GM12878 (cell line): ENCODE results near the gene TEX2. TPM values are rescaled to one million over a fixed set of nuclear protein-coding genes. Genes with fewer than 3 reads are reported as not detected.

Experiments
- ATAC-seq: fragments of 200-7000 bp; cut with Tn5 transposase; 3 replicates; pipeline ENCODE4 v1.9.1; 2020; ENCODE audit warnings: mild to moderate bottlenecking, moderate library complexity
- BruUV-seq: library from RNA; stranded (reverse); fragments of 400-500 nt; replicated peaks from 2 replicates; lab custom pipeline; 2021; lab: Mats Ljungman, UMichigan
- CTCF ChIA-PET: fragments of 300-600 bp; sonication (Branson Sonifier 250); formaldehyde crosslinking; extraction: SDS; loops from one replicate; lab custom pipeline; 2021; ENCODE audit warnings: inconsistent platforms; lab: Yijun Ruan, JAX
- POLR2A ChIA-PET: fragments of 350-600 bp; formaldehyde crosslinking; extraction: SDS; loops from one replicate; lab custom pipeline; 2021; ENCODE audit warnings: inconsistent platforms; lab: Charles Lee
- RAD21 ChIA-PET: fragments of 300-600 bp; sonication (Branson Sonifier 250); formaldehyde crosslinking; loops from one replicate; lab custom pipeline; 2023; ENCODE audit warnings: antibody characterized with exemption; ENCODE audit not compliant: unreplicated experiment; lab: Charles Lee
- SMC1A ChIA-PET: fragments of 300-600 bp; sonication (Branson Sonifier 250); formaldehyde crosslinking; loops from one replicate; lab custom pipeline; 2023; ENCODE audit not compliant: unreplicated experiment, uncharacterized antibody; lab: Charles Lee
- DNase-seq: peaks from one replicate; pipeline ENCODE4 v3.0.0-alpha.2; 2011; ENCODE audit warnings: low read depth, low spot score
- FAIRE-seq: peaks from 3 replicates; lab custom pipeline; 2011; peaks lifted over from hg19 to GRCh38; lab: Jason Lieb, UNC
- H2AFZ ChIP-seq: 2 replicates; pipeline ENCODE4 v1.6.0; 2011; ENCODE audit warnings: low read depth, low read length, control low read depth; ENCODE audit not compliant: control insufficient read depth
- H3K27ac ChIP-seq: 2 replicates; pipeline ENCODE4 v1.5.1; 2011; ENCODE audit warnings: control low read depth; ENCODE audit not compliant: control insufficient read depth, insufficient read depth
- H3K27me3 ChIP-seq, 2 experiments: replicated peaks in 1 of 2; 2 replicates each; pipeline versions ENCODE4 v1.6.0 to v1.6.1; 2011; ENCODE audit warnings: low read length in 1 of 2; ENCODE audit not compliant: control insufficient read depth in 2 of 2, insufficient read depth in 2 of 2
- H3K36me3 ChIP-seq, 2 experiments: 2 replicates each; pipeline ENCODE4 v1.5.1; 2011; ENCODE audit warnings: low read length in 1 of 2; ENCODE audit not compliant: control insufficient read depth in 2 of 2, insufficient read depth in 2 of 2
- H3K4me1 ChIP-seq: 2 replicates; pipeline ENCODE4 v1.6.1; 2011; ENCODE audit warnings: mild to moderate bottlenecking, low read length, moderate library complexity, mixed read lengths; ENCODE audit not compliant: control insufficient read depth, insufficient read depth
- H3K4me2 ChIP-seq: 2 replicates; pipeline ENCODE4 v1.6.0; 2011; ENCODE audit warnings: control low read depth; ENCODE audit not compliant: control insufficient read depth, insufficient read depth
- H3K4me3 ChIP-seq: fragments of 200-600 bp; sonication (generic); 2 replicates; pipeline ENCODE4 v1.5.1; 2016
- H3K79me2 ChIP-seq: 2 replicates; pipeline ENCODE4 v1.6.0; 2011; ENCODE audit warnings: low read length; ENCODE audit not compliant: control insufficient read depth, insufficient read depth
- H3K9ac ChIP-seq: 2 replicates; pipeline ENCODE4 v1.8.0; 2011; ENCODE audit warnings: low read length, control low read depth, mixed read lengths; ENCODE audit not compliant: control insufficient read depth, insufficient read depth
- H3K9me3 ChIP-seq: replicated peaks from 3 replicates; pipeline ENCODE4 v1.5.1; 2011; ENCODE audit warnings: mild to moderate bottlenecking, low read length; ENCODE audit not compliant: control insufficient read depth, insufficient read depth
- H4K20me1 ChIP-seq: 2 replicates; pipeline ENCODE4 v1.6.0; 2011; ENCODE audit not compliant: control insufficient read depth, insufficient read depth
- CEBPB ChIP-seq, 2 experiments: fragments of 150-350 bp in 1 of 2; IDR thresholded peaks; 2 replicates each; pipeline ENCODE4 v1.6.1; 2012 to 2014; ENCODE audit warnings: low read depth in 2 of 2, low read length in 2 of 2, borderline replicate concordance in 1 of 2, inconsistent platforms in 1 of 2
- CHD1 ChIP-seq: IDR thresholded peaks from 2 replicates; pipeline ENCODE4 v1.6.1; 2012; ENCODE audit warnings: low read depth, low read length, improper control_type of control experiment
- EED ChIP-seq: sonication (generic); IDR thresholded peaks from 2 replicates; pipeline ENCODE4 v1.6.1; 2016; ENCODE audit warnings: antibody characterized with exemption, low read depth
- GABPA ChIP-seq: IDR thresholded peaks from 2 replicates; pipeline ENCODE4 v1.6.1; 2014; ENCODE audit warnings: antibody characterized with exemption, low read depth, mild to moderate bottlenecking, inconsistent platforms
- HCFC1 ChIP-seq: fragments of 150-350 bp; IDR thresholded peaks from 2 replicates; pipeline ENCODE4 v1.6.1; 2014; ENCODE audit warnings: low read length
- ZBTB11 ChIP-seq: fragments of 450-650 bp; formaldehyde crosslinking; IDR thresholded peaks from 2 replicates; pipeline ENCODE4 v1.5.0; 2022; ENCODE audit warnings: mild to moderate bottlenecking, missing genetic modification characterization
- ZNF207 ChIP-seq: fragments of 450-650 bp; IDR thresholded peaks from 2 replicates; pipeline ENCODE4 v1.6.1; 2014; ENCODE audit warnings: antibody characterized with exemption, mild to moderate bottlenecking, borderline replicate concordance
- ZNF217 ChIP-seq: fragments of 450-650 bp; IDR thresholded peaks from 2 replicates; pipeline ENCODE4 v1.6.1; 2017; ENCODE audit warnings: antibody characterized with exemption, mild to moderate bottlenecking
- ZNF24 ChIP-seq: fragments of 450-650 bp; IDR thresholded peaks from 2 replicates; pipeline ENCODE4 v1.6.1; 2017; ENCODE audit warnings: antibody characterized with exemption, mild to moderate bottlenecking
- WGBS: methylation state at CpG from one replicate; pipeline ENCODE4 v1.1.6; 2016; ENCODE audit warnings: low lambda C conversion rate; ENCODE audit not compliant: insufficient replicate concordance, insufficient coverage; ENCODE audit errors: missing lambda C conversion rate; 5-methylcytosine and 5-hydroxymethylcytosine counted together
- in situ Hi-C: fragments of 300-500 bp; cut with MboI; formaldehyde crosslinking; loops from 9 replicates; pipeline ENCODE4 v1.14.3; 2018; ENCODE audit warnings: mixed read lengths
- intact Hi-C: fragments of 100-400 bp; cut with micrococcal nuclease; formaldehyde crosslinking; loops from one replicate; pipeline ENCODE4 v1.14.2; 2022; ENCODE audit not compliant: unreplicated experiment
- polyA plus RNA-seq, 11 experiments: library from polyadenylated mRNA; depleted of rRNA in 4 of 11; unstranded in 6 of 11; stranded (reverse) in 5 of 11; fragments of >200 nt; fragmentation: Nextera tagmentation in 4 of 11; fragmentation: Illumina TruSeq in 1 of 11; extraction: Ambion mirVana in 4 of 11; extraction: Trizol in 1 of 11; gene quantifications; 1 replicate in 1 of 11; 2 replicates in 10 of 11; pipeline versions ENCODE4 v1.2.1 to v1.2.3, GENCODE V29; 2011 to 2016; ENCODE audit warnings: inconsistent platforms in 2 of 11, missing spikeins in 2 of 11, low read depth in 1 of 11
- total RNA-seq, 4 experiments: library from RNA; depleted of rRNA in 3 of 4; stranded (reverse); fragments of >200 nt in 3 of 4; fragmentation: Illumina TruSeq in 1 of 4; extraction: Trizol in 1 of 4; gene quantifications; 2 replicates each; pipeline versions ENCODE4 v1.2.1 to v1.2.3, GENCODE V29; 2013 to 2021
- TF ChIP-seq, protein P1 (sequence below): IDR thresholded peaks from 2 replicates; pipeline ENCODE4 v1.6.1; 2012; ENCODE audit warnings: low read depth, low read length, improper control_type of control experiment
- TF ChIP-seq, protein P2 (sequence below): IDR thresholded peaks from 2 replicates; pipeline ENCODE4 v1.6.1; 2012; ENCODE audit warnings: low read depth, low read length, improper control_type of control experiment

The TEX2 gene
- total and polyA plus RNA-seq, 10 of the 15 experiments (the other 5 are each of a cell fraction or from before 2014, with no cell fraction given), result 3.8 to 19.9 (median 15.8) TPM

DNA sequence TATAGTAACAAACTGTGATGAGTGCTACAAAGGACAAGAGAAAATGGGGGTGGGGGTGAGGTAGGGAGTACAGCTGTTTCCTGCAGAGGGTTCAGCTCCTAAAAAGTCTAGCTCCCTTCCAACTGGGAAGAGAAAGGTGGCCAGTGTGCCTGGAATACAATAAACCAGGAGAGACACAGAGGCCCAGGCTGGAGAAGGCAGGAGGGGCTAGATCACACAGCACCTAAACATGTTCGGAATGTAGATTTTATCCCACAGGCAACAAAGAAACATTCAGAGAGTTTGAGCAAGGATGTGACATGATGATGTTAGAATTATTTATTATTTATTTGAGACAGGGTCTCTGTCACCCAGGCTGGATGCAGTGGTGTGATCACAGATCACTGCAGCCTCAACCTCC is 10.2 kb downstream of the TEX2 start:
- Histone ChIP-seq H3K4me3 (no peak overlapping the region), H3K27ac (no peak overlapping the region)
- 40% methylated on average over 1 of the region's 1 CpG for WGBS
- BruUV-seq, result no TSS peak
- TF ChIP-seq, protein P1, sequence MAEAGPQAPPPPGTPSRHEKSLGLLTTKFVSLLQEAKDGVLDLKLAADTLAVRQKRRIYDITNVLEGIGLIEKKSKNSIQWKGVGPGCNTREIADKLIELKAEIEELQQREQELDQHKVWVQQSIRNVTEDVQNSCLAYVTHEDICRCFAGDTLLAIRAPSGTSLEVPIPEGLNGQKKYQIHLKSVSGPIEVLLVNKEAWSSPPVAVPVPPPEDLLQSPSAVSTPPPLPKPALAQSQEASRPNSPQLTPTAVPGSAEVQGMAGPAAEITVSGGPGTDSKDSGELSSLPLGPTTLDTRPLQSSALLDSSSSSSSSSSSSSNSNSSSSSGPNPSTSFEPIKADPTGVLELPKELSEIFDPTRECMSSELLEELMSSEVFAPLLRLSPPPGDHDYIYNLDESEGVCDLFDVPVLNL, result no peak
- no peak for TF ChIP-seq GABPA
- TF ChIP-seq ZBTB11, result no peak
- TF ChIP-seq HCFC1, result no peak
- TF ChIP-seq EED, result no peak
- TF ChIP-seq ZNF217, result no peak
- TF ChIP-seq ZNF207, result no peak
- TF ChIP-seq CEBPB (IDR thresholded peaks at IDR 0.05; ENCODE audit: borderline replicate concordance in 1 of 2, low read depth in 2 of 2, low read length in 2 of 2), result no peak
- TF ChIP-seq, protein P2, sequence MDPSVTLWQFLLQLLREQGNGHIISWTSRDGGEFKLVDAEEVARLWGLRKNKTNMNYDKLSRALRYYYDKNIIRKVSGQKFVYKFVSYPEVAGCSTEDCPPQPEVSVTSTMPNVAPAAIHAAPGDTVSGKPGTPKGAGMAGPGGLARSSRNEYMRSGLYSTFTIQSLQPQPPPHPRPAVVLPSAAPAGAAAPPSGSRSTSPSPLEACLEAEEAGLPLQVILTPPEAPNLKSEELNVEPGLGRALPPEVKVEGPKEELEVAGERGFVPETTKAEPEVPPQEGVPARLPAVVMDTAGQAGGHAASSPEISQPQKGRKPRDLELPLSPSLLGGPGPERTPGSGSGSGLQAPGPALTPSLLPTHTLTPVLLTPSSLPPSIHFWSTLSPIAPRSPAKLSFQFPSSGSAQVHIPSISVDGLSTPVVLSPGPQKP, result no peak
- TF ChIP-seq ZNF24, result no peak
- TF ChIP-seq CHD1, result no peak
- TF ChIP-seq, all 136 proteins: peak for 0
- DNase-seq (no peak), ATAC-seq (no peak), FAIRE-seq (no peak)
- H4K20me1 ChIP-seq, result no peaks in the 10 kb centered on the region
- ChIA-PET POLR2A (no interaction called here), CTCF (interaction anchor here (1.6 kb wide), 1 partner anchor 9 kb away, joined by 4 read pairs; no protein-coding TSS in a partner anchor), SMC1A (interaction anchor here (1.0 kb wide), 2 partner anchors 9 to 105 kb away, joined by 3 to 4 read pairs; no protein-coding TSS in a partner anchor), RAD21 (no interaction called here)
- H3K9me3 ChIP-seq, result no peaks in the 10 kb centered on the region
- H3K27me3 ChIP-seq, result no peaks in the 10 kb centered on the region
- no peaks in the 10 kb centered on the region; the same call in 1 of the 2 replicates for H3K79me2 ChIP-seq
- H3K9ac ChIP-seq, result no peak overlapping the region
- no peaks in the 10 kb centered on the region for H3K36me3 ChIP-seq
- H2AFZ ChIP-seq, result no peak overlapping the region
- intact Hi-C loops (no loop called here), in situ Hi-C loops (no loop called here)
- no peak overlapping the region for H3K4me2 ChIP-seq
- H3K4me1 ChIP-seq, result no peaks in the 10 kb centered on the region
